C4-2B (cell line): ENCODE measurements around the gene CCNO.

Experiments
- H3K27ac ChIP-seq: fragments of 450-650 bp; 2 replicates; pipeline ENCODE4 v1.5.1; 2017
- CTCF ChIP-seq: fragments of 450-650 bp; conservative IDR thresholded peaks from 2 replicates; pipeline ENCODE4 v1.5.1; 2017; ENCODE audit warnings: mild to moderate bottlenecking
- ZFX ChIP-seq: fragments of 450-650 bp; IDR thresholded peaks from 2 replicates; pipeline ENCODE4 v1.6.1; 2017

CCNO gene

DNA sequence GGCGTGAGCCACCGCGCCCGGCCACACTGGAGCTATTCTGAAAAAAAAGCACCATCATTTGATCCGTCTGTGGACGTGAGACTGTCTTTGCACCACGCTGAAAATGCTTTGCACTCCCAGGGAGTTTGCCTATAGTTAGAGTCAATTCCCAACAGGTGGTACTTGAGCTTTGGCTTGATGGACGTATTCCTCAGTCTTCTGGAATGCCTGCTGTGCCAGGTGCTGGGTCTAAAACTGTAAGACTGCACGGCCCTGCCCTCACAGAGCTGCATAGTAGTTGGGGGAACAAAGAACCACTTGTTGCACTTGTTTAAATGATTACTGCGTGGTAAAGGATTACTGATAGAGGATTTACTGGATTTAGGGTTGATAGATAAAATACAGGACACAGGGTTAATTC, 3.4 kb upstream of the CCNO start:
- TF ChIP-seq CTCF = no peak
- TF ChIP-seq ZFX = no peak
- no peak overlapping the region for H3K27ac ChIP-seq

DNA sequence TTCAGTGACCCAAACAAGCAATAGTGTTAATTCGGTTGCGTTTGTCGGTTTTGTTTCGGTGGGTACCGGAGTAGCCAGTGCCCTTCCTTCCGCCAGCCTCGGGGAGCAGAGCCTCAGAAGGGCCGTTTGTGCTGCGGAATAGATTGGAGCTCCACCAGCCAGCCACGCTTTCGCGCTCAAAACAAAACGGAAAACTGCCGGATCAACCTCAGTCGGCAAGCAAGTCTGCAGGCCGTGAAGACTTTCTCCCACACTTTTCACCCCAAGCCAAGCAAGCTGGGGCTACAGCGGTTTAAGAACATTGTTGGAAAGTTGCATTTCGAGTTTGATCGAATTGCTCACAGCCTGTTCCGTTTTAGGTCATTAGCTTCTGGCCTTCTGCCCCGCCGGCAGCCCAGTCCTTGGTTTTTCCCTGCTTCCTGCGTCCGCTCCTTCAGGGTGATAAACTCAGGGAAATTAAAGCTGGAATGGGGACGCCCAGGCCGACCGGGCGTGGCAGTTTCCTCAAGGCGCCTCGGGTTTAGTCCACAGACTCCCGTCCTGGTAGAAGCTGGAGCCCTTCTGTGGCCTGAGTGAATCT, 803 bp upstream of the CCNO start:
- TF ChIP-seq ZFX (no peak), CTCF (no peak)
- peak overlapping the region; percentile 40 for H3K27ac ChIP-seq

- TF ChIP-seq ZFX (no peak), CTCF (no peak)
- peak overlapping the region; percentile 40 for H3K27ac ChIP-seq
These were observed 980 bp downstream of the CCNO start for GRCh38 chr5:55232271-55232984.

DNA sequence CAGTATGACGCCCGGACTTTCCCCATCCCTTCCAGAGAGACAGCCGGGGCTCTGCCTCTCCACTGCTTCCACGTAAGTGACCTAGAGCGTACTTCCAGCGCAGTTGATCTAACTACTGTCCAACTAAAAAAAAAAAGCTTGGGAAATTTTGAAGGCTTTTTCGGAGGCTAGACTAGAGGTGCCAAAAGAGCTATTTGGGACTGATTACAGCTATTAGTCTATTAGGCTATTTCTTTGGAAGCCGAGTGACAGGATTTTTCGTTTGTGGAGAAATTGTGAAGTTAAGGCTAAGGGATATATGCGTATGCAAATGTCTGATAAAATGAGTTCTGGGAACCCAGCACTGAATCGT, 1.5 kb downstream of the CCNO start:
- TF ChIP-seq CTCF (no peak), ZFX (no peak)
- no peak overlapping the region for H3K27ac ChIP-seq

DNA sequence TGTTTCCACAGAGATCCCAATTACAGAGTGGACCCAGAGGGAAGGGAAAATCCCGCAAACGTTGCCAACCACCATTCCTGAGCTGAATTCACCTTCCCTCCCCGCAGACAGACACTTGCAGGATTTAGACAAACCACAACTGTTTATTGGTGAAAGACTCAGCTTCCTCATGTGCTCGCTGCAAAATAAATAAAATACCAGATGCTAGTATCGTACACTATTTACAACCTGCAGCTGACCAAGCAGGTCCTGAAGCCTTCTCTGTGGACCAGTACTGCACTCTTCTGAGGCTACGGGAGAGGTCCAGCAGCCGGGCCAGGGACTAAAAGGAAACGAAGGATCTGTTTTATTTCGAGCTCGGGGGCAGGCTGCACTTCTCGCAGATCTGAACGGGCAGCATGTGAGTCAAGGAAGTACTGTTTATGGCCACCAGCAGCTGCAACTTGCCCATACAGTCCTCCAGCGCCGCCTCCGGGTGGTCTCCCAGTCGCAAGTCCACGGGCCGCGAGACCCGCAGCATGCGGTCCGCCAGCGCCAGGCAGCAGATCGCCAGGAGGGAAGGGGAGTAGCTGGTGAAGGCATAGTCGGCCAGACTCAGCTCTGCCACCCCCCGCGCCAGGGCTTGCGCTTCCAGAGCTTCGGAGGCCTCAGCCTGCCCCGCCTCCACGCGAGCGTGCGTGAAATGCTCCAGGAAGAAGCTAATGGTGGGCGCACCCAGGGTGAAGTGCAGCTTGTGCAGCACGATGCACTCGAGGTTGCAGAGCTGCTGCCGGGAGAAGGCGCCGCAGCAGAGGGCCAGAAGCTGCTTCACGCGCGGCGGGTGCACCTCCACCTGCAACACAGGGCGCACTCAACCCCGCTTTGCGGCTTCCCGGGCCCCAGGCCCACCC, 2.1 kb downstream of the CCNO start:
- TF ChIP-seq CTCF = no peak
- TF ChIP-seq ZFX = no peak
- no peak overlapping the region for H3K27ac ChIP-seq

GRCh38 chr5:55230086-55230629, 3.2 kb downstream of the CCNO start:
- no peak overlapping the region for H3K27ac ChIP-seq
- no peak for TF ChIP-seq ZFX
- TF ChIP-seq CTCF = no peak
